ENCODE measurements around the gene HLA-F. TPM values are rescaled to one million over a fixed set of nuclear protein-coding genes. Genes with fewer than 3 reads are reported as not detected.

Gene HLA-F
- total RNA-seq, 1 experiment from 2014 or later: 16.9 TPM

- no peaks in the 10 kb centered on the region for H3K9me3 Mint-ChIP-seq (ENCODE audit: unreplicated experiment)
- DNase-seq (ENCODE audit: unreplicated experiment): no peak
- no peaks in the 10 kb centered on the region for H3K27me3 Mint-ChIP-seq (ENCODE audit: insufficient read depth, unreplicated experiment)
- peaks cover 9% of the 10 kb centered on the region for H3K4me1 Mint-ChIP-seq (ENCODE audit: insufficient read depth, unreplicated experiment)
- no TSS peak for BruUV-seq (replicated peaks)
- ChIA-PET POLR2A (no interaction called here), CTCF (interaction anchor here (1.1 to 1.3 kb wide), 2 partner anchors 17 to 91 kb away, joined by 5 to 6 read pairs; no protein-coding TSS in a partner anchor)
- H3K4me3 Mint-ChIP-seq (ENCODE audit: unreplicated experiment): no peak overlapping the region
- no peak for TF ChIP-seq CTCF (IDR thresholded peaks at IDR 0.05; ENCODE audit: unreplicated experiment)
- H3K36me3 Mint-ChIP-seq (ENCODE audit: insufficient read depth, unreplicated experiment): peaks cover 10% of the 10 kb centered on the region
- intact Hi-C loops (cut with micrococcal nuclease): no loop called here
- H3K27ac Mint-ChIP-seq (ENCODE audit: low read depth, unreplicated experiment): no peak overlapping the region
Measured at GRCh38 chr6:29743025-29743424, 19.8 kb downstream of the HLA-F start.

- CTCF ChIA-PET: interaction anchor here (1.3 kb wide), 1 partner anchor 91 kb away, joined by 6 read pairs; no protein-coding TSS in a partner anchor
- Mint-ChIP-seq H3K27ac (ENCODE audit: low read depth, unreplicated experiment) (no peak overlapping the region), H3K9me3 (ENCODE audit: unreplicated experiment) (no peaks in the 10 kb centered on the region), H3K4me1 (ENCODE audit: insufficient read depth, unreplicated experiment) (peaks cover 10% of the 10 kb centered on the region), H3K36me3 (ENCODE audit: insufficient read depth, unreplicated experiment) (peaks cover 10% of the 10 kb centered on the region), H3K27me3 (ENCODE audit: insufficient read depth, unreplicated experiment) (no peaks in the 10 kb centered on the region), H3K4me3 (ENCODE audit: unreplicated experiment) (no peak overlapping the region)
- BruUV-seq (replicated peaks): no TSS peak
- intact Hi-C loops (cut with micrococcal nuclease): no loop called here
- no peak for DNase-seq (ENCODE audit: unreplicated experiment)
- no peak for TF ChIP-seq CTCF (IDR thresholded peaks at IDR 0.05; ENCODE audit: unreplicated experiment)
- POLR2A ChIA-PET: no interaction called here
Measured at GRCh38 chr6:29743568-29743967, 20.3 kb downstream of the HLA-F start.

- H3K27me3 Mint-ChIP-seq (ENCODE audit: insufficient read depth, unreplicated experiment): no peaks in the 10 kb centered on the region
- ChIA-PET CTCF (interaction anchor here (0.5 to 1.3 kb wide), 2 partner anchors 55 to 90 kb away, joined by 3 to 6 read pairs; no protein-coding TSS in a partner anchor), POLR2A (no interaction called here)
- no peak for TF ChIP-seq CTCF (IDR thresholded peaks at IDR 0.05; ENCODE audit: unreplicated experiment)
- peaks cover 10% of the 10 kb centered on the region for H3K36me3 Mint-ChIP-seq (ENCODE audit: insufficient read depth, unreplicated experiment)
- H3K4me1 Mint-ChIP-seq (ENCODE audit: insufficient read depth, unreplicated experiment): peaks cover 10% of the 10 kb centered on the region
- no peak overlapping the region for H3K27ac Mint-ChIP-seq (ENCODE audit: low read depth, unreplicated experiment)
- no peak for DNase-seq (ENCODE audit: unreplicated experiment)
- H3K4me3 Mint-ChIP-seq (ENCODE audit: unreplicated experiment): no peak overlapping the region
- BruUV-seq (replicated peaks): no TSS peak
- intact Hi-C loops (cut with micrococcal nuclease): no loop called here
- H3K9me3 Mint-ChIP-seq (ENCODE audit: unreplicated experiment): no peaks in the 10 kb centered on the region
Measured at GRCh38 chr6:29744131-29744530, 20.9 kb downstream of the HLA-F start.

- H3K9me3 Mint-ChIP-seq (ENCODE audit: unreplicated experiment): no peaks in the 10 kb centered on the region
- ChIA-PET CTCF (interaction anchor here (0.5 to 1.0 kb wide), 2 partner anchors 55 to 90 kb away, joined by 3 read pairs; no protein-coding TSS in a partner anchor), POLR2A (no interaction called here)
- no TSS peak for BruUV-seq (replicated peaks)
- no peak for DNase-seq (ENCODE audit: unreplicated experiment)
- no peak overlapping the region for H3K4me3 Mint-ChIP-seq (ENCODE audit: unreplicated experiment)
- peaks cover 13% of the 10 kb centered on the region for H3K4me1 Mint-ChIP-seq (ENCODE audit: insufficient read depth, unreplicated experiment)
- intact Hi-C loops (cut with micrococcal nuclease): no loop called here
- H3K27me3 Mint-ChIP-seq (ENCODE audit: insufficient read depth, unreplicated experiment): no peaks in the 10 kb centered on the region
- H3K27ac Mint-ChIP-seq (ENCODE audit: low read depth, unreplicated experiment): no peak overlapping the region
- TF ChIP-seq CTCF (IDR thresholded peaks at IDR 0.05; ENCODE audit: unreplicated experiment): no peak
- peaks cover 10% of the 10 kb centered on the region for H3K36me3 Mint-ChIP-seq (ENCODE audit: insufficient read depth, unreplicated experiment)
Measured at GRCh38 chr6:29744621-29745020, 21.4 kb downstream of the HLA-F start.
